GM23338 (cell line): ENCODE results near the gene RPL7A.

Experiments used
- CREB1 ChIP-seq: fragments of 250-450 bp; sonication (Bioruptor Pico); IDR thresholded peaks from 2 replicates; pipeline ENCODE4 v1.5.0; 2020; ENCODE audit warnings: low read depth, mild to moderate bottlenecking, moderate library complexity
- CTCF ChIP-seq, 2 experiments: fragments of 200-600 bp in 1 of 2; sonication (generic) in 1 of 2; conservative IDR thresholded peaks; 2 replicates each; pipeline versions ENCODE4 v1.5.1 to v1.6.1; 2016 to 2017; ENCODE audit warnings: antibody characterized with exemption in 2 of 2, low read depth in 2 of 2, mild to moderate bottlenecking in 2 of 2, moderate library complexity in 1 of 2
- JUNB ChIP-seq: IDR thresholded peaks from one replicate; pipeline ENCODE4 v1.6.1; 2016; ENCODE audit warnings: antibody characterized with exemption; ENCODE audit not compliant: unreplicated experiment
- POLR2AphosphoS5 ChIP-seq: IDR thresholded peaks from 2 replicates; pipeline ENCODE4 v1.6.1; 2016; ENCODE audit warnings: antibody characterized with exemption, low read depth

GRCh38 chr9:133323211-133323610 lies 24.8 kb upstream of the RPL7A start:
- TF ChIP-seq CTCF (conservative IDR thresholded peaks at IDR 0.05; ENCODE audit: low read depth in 2 of 2) (no peak), POLR2AphosphoS5 (no peak), JUNB (no peak), CREB1 (CRISPR knock-in tag) (no peak)
